ENCODE measurements around the gene SPPL3. TPM values are rescaled to one million over a fixed set of nuclear protein-coding genes. Genes with fewer than 3 reads are reported as not detected.

Gene SPPL3
- total RNA-seq, 2 experiments from 2014 or later, result 38.3 to 43.4 TPM

GRCh38 chr12:120866108-120866507, 38.0 kb downstream of the SPPL3 start:
- Mint-ChIP-seq H3K9me3 (no peaks in the 10 kb centered on the region), H3K4me3 (no peak overlapping the region), H3K4me1 (ENCODE audit: low read depth) (peaks cover 58% of the 10 kb centered on the region), H3K36me3 (ENCODE audit: low read depth) (peaks cover 14% of the 10 kb centered on the region), H3K27me3 (no peaks in the 10 kb centered on the region), H3K27ac (no peak overlapping the region)
- intact Hi-C loops (cut with DNase I, micrococcal nuclease), result no loop called here
- no peaks in the 10 kb centered on the region for H3K27me3 ChIP-seq (ENCODE audit: control insufficient read depth in 1 of 2, insufficient read depth in 2 of 2, low read length in 2 of 2)
- H3K4me3 ChIP-seq (ENCODE audit: low read length), result no peak overlapping the region
- no peak overlapping the region for H3K27ac ChIP-seq (ENCODE audit: low read depth in 1 of 2, low read length in 2 of 2)
- peaks cover 6% of the 10 kb centered on the region for H3K4me1 ChIP-seq (ENCODE audit: insufficient read depth, low read length)
- TF ChIP-seq, protein P1, sequence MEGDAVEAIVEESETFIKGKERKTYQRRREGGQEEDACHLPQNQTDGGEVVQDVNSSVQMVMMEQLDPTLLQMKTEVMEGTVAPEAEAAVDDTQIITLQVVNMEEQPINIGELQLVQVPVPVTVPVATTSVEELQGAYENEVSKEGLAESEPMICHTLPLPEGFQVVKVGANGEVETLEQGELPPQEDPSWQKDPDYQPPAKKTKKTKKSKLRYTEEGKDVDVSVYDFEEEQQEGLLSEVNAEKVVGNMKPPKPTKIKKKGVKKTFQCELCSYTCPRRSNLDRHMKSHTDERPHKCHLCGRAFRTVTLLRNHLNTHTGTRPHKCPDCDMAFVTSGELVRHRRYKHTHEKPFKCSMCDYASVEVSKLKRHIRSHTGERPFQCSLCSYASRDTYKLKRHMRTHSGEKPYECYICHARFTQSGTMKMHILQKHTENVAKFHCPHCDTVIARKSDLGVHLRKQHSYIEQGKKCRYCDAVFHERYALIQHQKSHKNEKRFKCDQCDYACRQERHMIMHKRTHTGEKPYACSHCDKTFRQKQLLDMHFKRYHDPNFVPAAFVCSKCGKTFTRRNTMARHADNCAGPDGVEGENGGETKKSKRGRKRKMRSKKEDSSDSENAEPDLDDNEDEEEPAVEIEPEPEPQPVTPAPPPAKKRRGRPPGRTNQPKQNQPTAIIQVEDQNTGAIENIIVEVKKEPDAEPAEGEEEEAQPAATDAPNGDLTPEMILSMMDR (IDR thresholded peaks at IDR 0.05), result no peak
- DNase-seq (no peak), ATAC-seq (ENCODE audit: poor library complexity) (no peak)
- ChIA-PET CTCF (interaction anchor here (0.5 kb wide), 1 partner anchor 9 kb away, joined by 3 read pairs; no protein-coding TSS in a partner anchor), POLR2A (no interaction called here)
- H3K9me3 ChIP-seq (ENCODE audit: control insufficient read depth in 1 of 2, insufficient read depth in 1 of 2, low read length in 2 of 2), result no peaks in the 10 kb centered on the region
- no peaks in the 10 kb centered on the region for H3K36me3 ChIP-seq (ENCODE audit: insufficient read depth, low read length)

DNA sequence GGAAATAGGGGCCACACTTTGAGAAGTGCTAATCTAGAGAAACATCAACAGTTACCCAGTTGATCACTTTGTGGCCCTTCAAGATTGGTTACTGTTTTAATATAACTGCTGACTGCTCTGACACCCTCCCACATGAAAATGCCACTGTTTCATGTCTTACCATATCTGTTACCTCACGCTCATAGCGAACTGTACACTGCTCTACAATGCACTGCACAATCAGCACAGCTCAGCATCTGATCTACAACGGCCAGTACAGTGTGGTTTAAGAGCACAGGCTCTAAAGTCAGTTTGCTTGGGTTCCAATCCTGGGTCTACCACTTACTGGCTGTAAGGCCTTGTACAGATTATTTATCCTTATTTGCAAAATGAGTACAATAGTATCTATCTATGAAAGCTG, 39.1 kb downstream of the SPPL3 start:
- ChIA-PET POLR2A (no interaction called here), CTCF (no interaction called here)
- H3K27ac ChIP-seq (ENCODE audit: low read depth in 1 of 2, low read length in 2 of 2), result no peak overlapping the region
- no peaks in the 10 kb centered on the region for H3K36me3 ChIP-seq (ENCODE audit: insufficient read depth, low read length)
- Mint-ChIP-seq H3K27me3 (no peaks in the 10 kb centered on the region), H3K9me3 (no peaks in the 10 kb centered on the region), H3K4me3 (no peak overlapping the region), H3K36me3 (ENCODE audit: low read depth) (peaks cover 20% of the 10 kb centered on the region), H3K4me1 (ENCODE audit: low read depth) (peaks cover 61% of the 10 kb centered on the region), H3K27ac (no peak overlapping the region)
- TF ChIP-seq, protein P1 (IDR thresholded peaks at IDR 0.05), result no peak
- H3K4me1 ChIP-seq (ENCODE audit: insufficient read depth, low read length), result peaks cover 6% of the 10 kb centered on the region
- H3K9me3 ChIP-seq (ENCODE audit: control insufficient read depth in 1 of 2, insufficient read depth in 1 of 2, low read length in 2 of 2), result no peaks in the 10 kb centered on the region
- H3K4me3 ChIP-seq (ENCODE audit: low read length), result no peak overlapping the region
- DNase-seq (no peak), ATAC-seq (ENCODE audit: poor library complexity) (no peak)
- H3K27me3 ChIP-seq (ENCODE audit: control insufficient read depth in 1 of 2, insufficient read depth in 2 of 2, low read length in 2 of 2), result no peaks in the 10 kb centered on the region
- intact Hi-C loops (cut with DNase I, micrococcal nuclease), result no loop called here

DNA sequence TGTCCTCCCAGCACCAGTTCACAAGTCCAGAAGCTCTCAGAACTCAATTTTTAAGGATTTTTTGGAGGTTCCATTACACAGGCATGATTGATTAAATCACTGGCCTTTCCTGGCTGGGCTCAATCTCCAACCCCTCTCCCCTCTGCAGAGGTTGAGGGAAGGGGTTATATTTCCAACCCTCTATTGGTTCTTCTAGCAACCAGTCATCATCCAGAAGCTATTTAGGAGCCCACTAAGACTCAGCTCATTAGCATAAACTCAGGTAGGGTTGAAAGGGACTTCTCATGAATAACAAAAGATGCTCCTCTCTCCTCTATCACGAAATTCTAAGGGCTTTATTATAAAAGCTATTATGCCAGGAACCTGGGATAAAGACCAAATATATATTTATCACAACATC, 41.5 kb downstream of the SPPL3 start:
- H3K27me3 ChIP-seq (ENCODE audit: control insufficient read depth in 1 of 2, insufficient read depth in 2 of 2, low read length in 2 of 2), result no peaks in the 10 kb centered on the region
- ATAC-seq (ENCODE audit: poor library complexity) (no peak), DNase-seq (no peak)
- Mint-ChIP-seq H3K27ac (no peak overlapping the region), H3K4me1 (ENCODE audit: low read depth) (peaks cover 60% of the 10 kb centered on the region), H3K4me3 (no peak overlapping the region), H3K9me3 (peaks cover 7% of the 10 kb centered on the region), H3K27me3 (no peaks in the 10 kb centered on the region), H3K36me3 (ENCODE audit: low read depth) (peaks cover 30% of the 10 kb centered on the region)
- TF ChIP-seq, protein P1 (IDR thresholded peaks at IDR 0.05), result no peak
- intact Hi-C loops (cut with DNase I, micrococcal nuclease), result no loop called here
- H3K36me3 ChIP-seq (ENCODE audit: insufficient read depth, low read length), result no peaks in the 10 kb centered on the region
- H3K4me1 ChIP-seq (ENCODE audit: insufficient read depth, low read length), result peaks cover 11% of the 10 kb centered on the region
- H3K4me3 ChIP-seq (ENCODE audit: low read length), result no peak overlapping the region
- CTCF ChIA-PET, result interaction anchor here (0.6 to 1.2 kb wide), 2 partner anchors 23 to 37 kb away, joined by 3 read pairs; no protein-coding TSS in a partner anchor
- peaks cover 4 to 9% of the 10 kb centered on the region in 2 experiments for H3K9me3 ChIP-seq (ENCODE audit: control insufficient read depth in 1 of 2, insufficient read depth in 1 of 2, low read length in 2 of 2)
- POLR2A ChIA-PET, result no interaction called here
- no peak overlapping the region for H3K27ac ChIP-seq (ENCODE audit: low read depth in 1 of 2, low read length in 2 of 2)
